NB4 (cell line): Measurements from ENCODE around the gene DPP10.

Experiments
- DNase-seq: peaks from one replicate; pipeline ENCODE4 v3.0.0; 2010; ENCODE audit warnings: low read depth
- H3K4me3 ChIP-seq: one replicate; pipeline ENCODE4 v1.5.1; 2011; ENCODE audit warnings: mild to moderate bottlenecking, low read depth, low read length, moderate library complexity
- MYC ChIP-seq: IDR thresholded peaks from 2 replicates; pipeline ENCODE4 v1.6.1; 2011; ENCODE audit warnings: low read depth, low read length
- POLR2A ChIP-seq: IDR thresholded peaks from 2 replicates; pipeline ENCODE4 v1.6.1; 2011; ENCODE audit warnings: mild to moderate bottlenecking; ENCODE audit not compliant: insufficient read length; ENCODE audit errors: extremely low read depth
- TF ChIP-seq, protein P1 (sequence below): IDR thresholded peaks from 2 replicates; pipeline ENCODE4 v1.6.1; 2011; ENCODE audit warnings: low read depth, low read length
- TF ChIP-seq, protein P2 (sequence below): IDR thresholded peaks from one replicate; pipeline ENCODE4 v1.5.1; 2012; ENCODE audit warnings: low read depth, low read length

Gene DPP10

DNA sequence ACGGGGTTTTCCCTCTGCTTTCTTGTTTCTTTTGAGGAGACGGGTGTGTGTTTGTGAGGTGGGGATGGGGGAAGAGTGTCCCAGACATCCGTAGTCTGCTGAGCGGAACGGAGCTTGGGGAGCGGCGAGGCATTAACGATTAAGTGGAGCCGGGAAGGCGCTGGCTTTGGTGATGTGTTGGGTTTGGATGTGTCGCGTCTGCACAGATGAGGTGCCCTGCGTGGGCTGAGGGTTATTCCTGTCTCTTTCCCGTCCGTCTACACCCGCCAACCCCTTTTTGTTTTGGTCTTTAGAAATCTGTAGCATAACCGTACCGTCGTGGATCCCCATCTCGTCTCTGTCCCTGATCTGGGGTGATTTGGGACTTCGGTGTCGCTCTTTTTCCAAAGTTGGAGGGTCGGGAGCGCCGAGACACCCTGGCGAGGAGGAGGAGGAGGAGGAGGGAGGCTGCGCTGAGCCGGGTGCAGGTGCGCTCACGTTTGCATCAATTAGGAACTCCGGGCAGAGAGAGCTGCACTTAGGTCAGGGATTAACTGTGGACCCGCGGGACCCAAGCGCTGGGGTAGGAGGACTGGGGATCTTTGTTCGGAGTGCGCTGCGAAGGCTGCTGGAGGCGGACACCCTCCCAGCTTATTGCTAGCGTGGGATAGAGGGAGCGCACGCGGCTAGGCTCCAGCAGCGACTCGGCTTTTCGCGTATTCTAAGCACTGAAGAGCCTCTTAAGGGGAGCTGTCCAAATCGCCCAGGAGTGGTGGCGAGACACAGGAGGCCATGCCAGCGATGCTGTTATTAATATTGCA lies 720.3 kb downstream of the DPP10 start:
- TF ChIP-seq, protein P1, sequence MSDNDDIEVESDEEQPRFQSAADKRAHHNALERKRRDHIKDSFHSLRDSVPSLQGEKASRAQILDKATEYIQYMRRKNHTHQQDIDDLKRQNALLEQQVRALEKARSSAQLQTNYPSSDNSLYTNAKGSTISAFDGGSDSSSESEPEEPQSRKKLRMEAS = no peak
- TF ChIP-seq POLR2A (no peak), MYC (no peak)
- TF ChIP-seq, protein P2, sequence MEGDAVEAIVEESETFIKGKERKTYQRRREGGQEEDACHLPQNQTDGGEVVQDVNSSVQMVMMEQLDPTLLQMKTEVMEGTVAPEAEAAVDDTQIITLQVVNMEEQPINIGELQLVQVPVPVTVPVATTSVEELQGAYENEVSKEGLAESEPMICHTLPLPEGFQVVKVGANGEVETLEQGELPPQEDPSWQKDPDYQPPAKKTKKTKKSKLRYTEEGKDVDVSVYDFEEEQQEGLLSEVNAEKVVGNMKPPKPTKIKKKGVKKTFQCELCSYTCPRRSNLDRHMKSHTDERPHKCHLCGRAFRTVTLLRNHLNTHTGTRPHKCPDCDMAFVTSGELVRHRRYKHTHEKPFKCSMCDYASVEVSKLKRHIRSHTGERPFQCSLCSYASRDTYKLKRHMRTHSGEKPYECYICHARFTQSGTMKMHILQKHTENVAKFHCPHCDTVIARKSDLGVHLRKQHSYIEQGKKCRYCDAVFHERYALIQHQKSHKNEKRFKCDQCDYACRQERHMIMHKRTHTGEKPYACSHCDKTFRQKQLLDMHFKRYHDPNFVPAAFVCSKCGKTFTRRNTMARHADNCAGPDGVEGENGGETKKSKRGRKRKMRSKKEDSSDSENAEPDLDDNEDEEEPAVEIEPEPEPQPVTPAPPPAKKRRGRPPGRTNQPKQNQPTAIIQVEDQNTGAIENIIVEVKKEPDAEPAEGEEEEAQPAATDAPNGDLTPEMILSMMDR = no peak
- DNase-seq = no peak
- H3K4me3 ChIP-seq = no peak overlapping the region

DNA sequence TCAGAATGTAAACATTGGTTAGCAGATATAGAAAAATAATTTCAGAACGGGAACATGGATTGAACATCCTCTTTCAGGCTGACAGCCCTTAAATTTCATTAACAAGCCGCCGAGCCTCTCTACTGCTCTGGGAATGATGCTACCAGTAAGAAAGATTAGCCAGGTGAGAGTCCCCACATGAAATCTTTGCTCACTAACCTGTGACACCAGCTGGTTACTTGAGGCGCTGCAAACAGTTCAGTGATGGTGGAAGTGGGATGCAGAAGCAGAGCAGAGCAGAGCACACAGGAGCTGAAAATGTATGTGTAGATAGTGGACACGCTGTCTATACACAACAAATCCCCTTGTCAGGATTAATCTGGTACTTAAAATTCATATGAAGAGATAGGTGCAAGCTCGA lies 721.1 kb downstream of the DPP10 start:
- DNase-seq = no peak
- H3K4me3 ChIP-seq = no peak overlapping the region
- TF ChIP-seq MYC (no peak), POLR2A (no peak)
- TF ChIP-seq, protein P1 = no peak
- TF ChIP-seq, protein P2 = no peak

DNA sequence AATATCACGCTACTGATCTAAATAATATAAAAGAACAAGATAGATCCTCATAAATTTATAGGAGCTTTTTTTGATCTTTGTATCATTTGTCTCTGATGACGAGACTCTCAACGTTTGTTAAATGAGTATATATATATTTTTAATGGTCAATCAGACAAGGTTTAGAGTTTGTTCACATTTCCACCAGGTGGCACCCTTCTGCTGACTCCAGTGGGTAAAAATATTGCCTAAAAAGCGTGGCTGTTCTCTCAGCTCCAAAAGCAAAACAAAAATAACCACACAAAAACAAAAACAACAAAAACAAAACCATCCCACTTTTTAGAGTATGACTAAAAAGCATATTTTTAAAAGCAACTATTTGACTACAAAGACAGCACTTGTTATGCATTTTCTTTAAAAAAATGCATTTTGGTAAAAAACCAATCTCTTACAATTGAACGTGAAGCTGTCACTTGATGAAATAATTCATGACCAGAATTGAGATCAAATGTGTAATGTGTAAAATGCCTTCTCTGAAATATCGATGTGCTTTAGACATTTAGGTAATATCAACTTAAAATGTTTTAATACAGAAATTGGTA lies 723.2 kb downstream of the DPP10 start:
- no peak overlapping the region for H3K4me3 ChIP-seq
- TF ChIP-seq POLR2A (no peak), MYC (no peak)
- TF ChIP-seq, protein P1 = no peak
- TF ChIP-seq, protein P2 = peak; percentile 58
- peak; percentile 51 for DNase-seq

DNA sequence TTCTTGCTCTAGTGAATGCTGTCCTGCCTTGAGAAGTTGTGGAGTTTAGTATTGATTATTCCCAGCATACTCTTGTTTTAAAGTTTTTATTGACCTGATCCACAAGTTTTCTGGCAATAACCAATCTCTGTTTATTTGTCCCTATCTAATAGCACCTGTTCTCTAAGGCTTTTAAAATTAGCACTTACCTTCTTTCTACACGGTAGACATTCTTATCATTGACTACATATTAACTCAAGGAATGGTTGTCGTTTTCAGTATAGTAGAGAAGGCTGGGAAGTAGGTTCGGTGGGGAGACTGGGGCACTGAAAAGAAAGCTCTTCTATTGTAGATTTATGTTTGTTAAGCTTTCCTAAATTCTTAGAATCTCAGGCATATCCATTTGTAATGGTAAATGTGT lies 726.0 kb downstream of the DPP10 start:
- DNase-seq = no peak
- no peak overlapping the region for H3K4me3 ChIP-seq
- TF ChIP-seq MYC = no peak
- TF ChIP-seq, protein P2 = no peak
- TF ChIP-seq, protein P1 = no peak
- no peak for TF ChIP-seq POLR2A

DNA sequence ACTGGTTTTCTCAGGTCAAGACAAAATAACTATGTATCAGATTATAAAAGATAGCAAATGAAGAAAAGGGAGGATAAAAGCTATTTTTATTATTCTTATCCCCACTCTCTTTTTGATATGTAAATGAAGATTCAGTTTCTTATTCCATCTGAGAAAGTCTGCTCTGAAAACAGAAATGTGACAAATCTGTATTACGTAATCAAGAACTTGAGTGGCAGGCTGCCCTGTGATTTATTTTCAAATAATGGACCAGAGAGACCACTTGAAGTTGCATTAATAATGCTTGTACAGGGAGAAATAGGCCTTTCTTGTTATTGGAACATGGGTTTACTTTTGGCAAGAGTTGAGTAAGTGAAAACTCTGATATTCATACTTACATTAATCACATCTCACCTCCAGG lies 727.4 kb downstream of the DPP10 start:
- no peak overlapping the region for H3K4me3 ChIP-seq
- TF ChIP-seq, protein P1 = no peak
- no peak for TF ChIP-seq MYC
- TF ChIP-seq, protein P2 = no peak
- no peak for TF ChIP-seq POLR2A
- no peak for DNase-seq
